ENCODE measurements around the gene CNGA3.
"Not testable (repeated sequence)": the region's sequence is repeated elsewhere in the genome, so short reads cannot be mapped to it uniquely, and the experiment has no call there.

The CNGA3 gene

DNA sequence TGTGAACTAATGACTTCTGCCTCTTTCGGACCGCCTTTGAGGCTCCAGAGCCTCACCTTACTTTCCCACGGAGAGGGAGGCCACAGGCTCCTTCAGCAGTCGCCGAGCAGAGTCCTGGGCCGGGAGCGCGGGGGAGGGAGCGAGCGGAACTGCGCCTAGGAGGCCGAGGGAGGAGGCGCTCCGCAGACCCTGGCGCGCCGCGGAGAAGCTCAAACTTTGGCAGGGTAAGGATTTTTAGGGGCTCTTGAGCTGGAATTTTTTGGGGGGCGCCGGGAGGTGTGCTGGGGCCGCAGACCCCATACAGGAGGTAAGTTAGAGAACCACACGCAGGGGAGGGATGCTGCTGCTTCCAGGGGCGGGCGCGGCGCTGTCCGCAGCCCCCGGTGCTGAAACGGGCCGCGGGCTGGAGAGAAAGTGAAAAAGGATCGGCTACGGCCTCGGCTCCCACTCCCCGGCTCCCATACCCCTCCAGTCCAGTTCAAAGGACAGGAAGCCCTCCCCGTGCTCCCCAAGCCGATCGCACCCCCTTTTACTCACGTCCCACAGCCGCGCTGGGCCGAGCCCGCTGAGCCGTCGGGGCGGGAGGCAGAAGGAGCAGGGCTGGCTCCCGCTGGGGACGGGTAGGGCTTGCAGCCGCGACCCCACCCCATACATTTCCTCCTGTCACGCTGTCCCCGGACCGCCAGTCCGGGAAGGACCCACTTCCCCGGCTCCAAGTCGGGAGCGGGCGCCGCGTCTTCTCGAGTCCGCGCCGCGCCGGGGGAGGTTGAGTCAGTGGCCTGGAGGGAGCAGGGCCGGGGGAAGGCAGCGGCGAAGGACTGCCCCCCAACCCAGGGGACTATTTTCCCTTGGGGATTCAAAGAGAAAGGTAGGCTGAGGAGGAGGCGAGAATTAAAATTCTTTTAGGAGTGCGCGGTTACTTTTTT is at the start of gene CNGA3:
CNGA3 (plus strand) TSS at position 146 of the 926 bp plus-strand sequence. CDS start 23,520 bp downstream, outside the sequence.
- no peak for TF ChIP-seq Cebpa-rat (IDR thresholded peaks at IDR 0.05)
- H3K9me3 ChIP-seq: peaks cover 21% of the 10 kb centered on the region
- H3K27ac ChIP-seq: no peak within 1 kb of the TSS
- peaks cover 29% of the 10 kb centered on the region for H3K27me3 ChIP-seq
- no peak within 1 kb of the TSS for H3K9ac ChIP-seq
- H3K4me2 ChIP-seq: no peak within 1 kb of the TSS; the same call in 1 of the 2 replicates
- H3K36me3 ChIP-seq: no peaks in the 10 kb centered on the region
- H4K20me1 ChIP-seq: no peaks in the 10 kb centered on the region
- peaks cover 10% of the 10 kb centered on the region for H3K4me1 ChIP-seq
- no peak within 1 kb of the TSS for H3K4me3 ChIP-seq

DNA sequence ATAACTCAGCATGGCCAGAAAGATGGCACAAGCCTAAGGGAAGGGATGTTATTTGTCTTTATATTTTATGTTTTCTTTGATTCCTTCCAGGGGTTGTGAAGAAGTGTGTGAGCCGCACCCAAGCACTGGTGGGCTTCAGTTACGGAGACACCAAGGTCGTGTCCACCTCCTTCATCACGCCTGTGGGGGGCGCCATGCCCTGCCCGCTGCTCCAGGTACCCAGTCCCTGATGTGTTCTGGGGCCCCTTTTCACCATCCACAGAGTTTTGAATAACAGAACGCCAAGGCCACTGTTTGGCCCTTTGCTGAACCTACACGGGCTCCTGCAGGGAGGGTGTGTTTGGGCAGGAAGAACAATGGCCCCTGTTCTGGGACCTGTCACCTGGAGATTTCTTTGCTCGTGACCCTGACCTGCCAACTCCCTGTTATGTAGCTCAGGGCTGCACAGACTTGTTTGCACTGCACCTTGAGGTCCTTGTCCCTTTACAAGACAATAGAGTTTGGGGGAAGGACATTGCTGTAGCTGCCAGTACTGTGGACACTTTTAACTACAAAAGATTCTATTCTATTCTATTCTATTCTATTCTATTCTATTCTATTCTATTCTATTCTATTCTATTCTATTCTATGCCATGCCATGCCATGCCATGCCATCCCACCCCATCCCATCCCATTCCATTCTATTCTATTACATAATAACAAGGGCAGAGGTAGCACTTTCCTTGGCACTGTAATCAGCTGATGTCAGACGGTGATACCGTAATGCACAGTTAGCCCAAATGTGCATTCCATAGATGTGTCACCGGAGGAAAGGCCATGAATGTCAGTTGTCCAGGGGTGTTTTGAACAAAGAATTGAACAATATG is 48.2 kb upstream of the CNGA3 start:
- Histone ChIP-seq H3K36me3 (no peaks in the 10 kb centered on the region), H3K4me2 (no peak overlapping the region), H3K27me3 (no peaks in the 10 kb centered on the region), H3K9me3 (no peaks in the 10 kb centered on the region), H3K27ac (no peak overlapping the region), H3K4me1 (peaks cover 8% of the 10 kb centered on the region; the same call in 1 of the 2 replicates), H4K20me1 (no peaks in the 10 kb centered on the region), H3K9ac (no peak overlapping the region), H3K4me3 (no peak overlapping the region)
- no peak for TF ChIP-seq Cebpa-rat (IDR thresholded peaks at IDR 0.05)

DNA sequence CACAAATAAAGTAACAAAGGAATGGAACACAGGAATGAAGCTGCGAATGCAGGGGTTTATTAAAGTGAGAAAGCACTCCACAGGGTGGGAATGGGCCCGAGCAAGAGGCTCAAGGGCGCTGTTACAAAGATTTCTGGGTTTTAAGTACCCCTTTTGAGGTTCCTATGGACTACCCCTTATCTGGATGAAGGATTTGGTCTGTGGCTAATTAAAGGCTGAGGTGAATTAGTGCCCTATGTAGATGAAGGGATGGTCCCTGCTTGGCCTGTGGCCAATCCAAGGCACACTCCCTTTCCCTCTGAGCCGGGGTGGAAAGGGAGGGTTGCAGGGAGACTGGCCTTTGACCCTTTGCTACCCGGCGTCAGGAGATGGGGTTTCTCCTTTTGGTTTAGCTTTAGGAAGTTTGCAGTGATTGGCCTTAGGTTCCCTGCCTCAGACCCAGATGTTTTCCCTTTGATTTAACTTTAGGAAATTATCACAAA is 47.5 kb upstream of the CNGA3 start:
- TF ChIP-seq Cebpa-rat (IDR thresholded peaks at IDR 0.05): no peak
- H3K4me2 ChIP-seq: no peak overlapping the region
- no peak overlapping the region for H3K27ac ChIP-seq
- H3K36me3 ChIP-seq: no peaks in the 10 kb centered on the region
- H3K4me3 ChIP-seq: no peak overlapping the region
- H3K9ac ChIP-seq: no peak overlapping the region
- H3K9me3 ChIP-seq: no peaks in the 10 kb centered on the region
- H3K27me3 ChIP-seq: no peaks in the 10 kb centered on the region
- H4K20me1 ChIP-seq: no peaks in the 10 kb centered on the region
- peaks cover 8% of the 10 kb centered on the region; the same call in 1 of the 2 replicates for H3K4me1 ChIP-seq

DNA sequence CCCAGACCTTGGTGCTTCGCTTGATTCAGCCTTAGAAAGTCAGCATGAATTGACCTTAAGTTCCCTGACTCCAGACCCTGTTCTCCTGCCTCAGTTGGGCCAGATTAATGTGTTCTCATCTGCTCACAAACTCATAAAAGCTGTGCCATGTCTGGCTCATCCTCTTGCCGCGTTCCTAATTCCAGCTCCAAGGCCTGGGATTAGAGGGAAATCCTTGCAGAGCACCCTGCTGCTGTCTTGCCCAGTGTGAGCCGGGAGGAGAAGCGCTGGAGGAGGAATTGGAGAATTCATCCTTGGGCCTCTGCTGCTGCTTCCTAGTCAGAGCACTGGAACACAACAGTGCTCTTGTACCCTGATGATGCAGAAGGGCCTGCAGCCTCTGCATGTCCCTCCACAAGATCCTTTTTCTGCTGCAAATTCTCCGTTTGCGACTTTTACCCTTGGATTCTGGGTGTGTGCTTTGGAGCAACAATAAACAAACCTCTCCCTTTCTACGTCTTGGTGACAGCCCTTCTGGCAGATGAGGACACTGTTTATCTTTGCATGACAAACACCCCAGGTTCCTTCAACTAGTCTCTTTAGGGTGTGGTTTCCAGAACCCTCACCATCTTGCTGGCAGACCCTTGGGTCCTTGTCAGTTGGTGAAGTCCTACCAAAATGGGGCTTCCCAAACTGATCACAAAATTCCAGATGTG is 46.9 kb upstream of the CNGA3 start:
- TF ChIP-seq Cebpa-rat (IDR thresholded peaks at IDR 0.05): no peak
- H3K36me3 ChIP-seq: no peaks in the 10 kb centered on the region
- no peak overlapping the region for H3K27ac ChIP-seq
- H3K27me3 ChIP-seq: no peaks in the 10 kb centered on the region
- peaks cover 8% of the 10 kb centered on the region; the same call in 1 of the 2 replicates for H3K4me1 ChIP-seq
- no peak overlapping the region for H3K9ac ChIP-seq
- no peaks in the 10 kb centered on the region for H3K9me3 ChIP-seq
- H4K20me1 ChIP-seq: no peaks in the 10 kb centered on the region
- H3K4me2 ChIP-seq: no peak overlapping the region
- H3K4me3 ChIP-seq: no peak overlapping the region

DNA sequence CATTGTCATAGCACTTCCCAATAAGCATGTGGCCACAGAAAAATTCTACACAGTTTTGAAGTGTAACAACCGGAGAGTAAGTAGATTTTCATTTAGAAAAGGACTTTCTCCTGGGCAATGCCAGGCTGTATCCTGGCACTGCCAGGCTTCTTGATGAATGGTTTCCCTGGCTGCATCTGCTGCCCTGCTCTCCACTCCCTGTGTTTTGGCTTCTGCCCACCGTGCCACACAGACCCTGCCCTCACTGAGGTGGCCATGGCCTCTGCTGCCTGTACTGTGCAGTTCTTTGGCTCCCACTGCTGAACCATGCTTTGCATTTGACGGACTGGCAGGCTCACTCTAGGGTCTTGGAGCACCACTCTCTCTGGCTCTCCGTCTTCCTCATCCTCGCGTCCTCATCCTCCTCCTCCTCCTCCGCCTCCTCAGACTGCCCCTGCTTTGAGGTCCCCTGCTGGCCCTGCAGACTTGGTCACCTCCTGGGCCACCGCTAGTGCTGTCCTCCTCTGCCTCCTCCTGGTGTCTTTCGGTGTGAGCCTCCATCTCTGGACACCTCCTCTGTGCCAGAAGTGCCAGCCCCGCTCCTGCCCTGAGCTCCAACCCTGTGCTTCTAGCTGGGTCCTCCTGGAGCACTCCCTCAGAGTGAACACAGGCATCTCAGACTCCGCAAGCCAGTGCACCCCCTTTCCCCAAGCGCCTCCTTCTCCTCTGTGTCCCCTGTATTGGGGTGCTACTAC is 45.9 kb upstream of the CNGA3 start:
- Histone ChIP-seq H3K27ac (no peak overlapping the region), H3K9ac (no peak overlapping the region), H3K4me1 (peaks cover 4% of the 10 kb centered on the region; the same call in 1 of the 2 replicates), H3K4me3 (no peak overlapping the region), H3K9me3 (no peaks in the 10 kb centered on the region), H3K36me3 (no peaks in the 10 kb centered on the region), H3K4me2 (no peak overlapping the region), H3K27me3 (no peaks in the 10 kb centered on the region), H4K20me1 (no peaks in the 10 kb centered on the region)
- no peak for TF ChIP-seq Cebpa-rat (IDR thresholded peaks at IDR 0.05)

DNA sequence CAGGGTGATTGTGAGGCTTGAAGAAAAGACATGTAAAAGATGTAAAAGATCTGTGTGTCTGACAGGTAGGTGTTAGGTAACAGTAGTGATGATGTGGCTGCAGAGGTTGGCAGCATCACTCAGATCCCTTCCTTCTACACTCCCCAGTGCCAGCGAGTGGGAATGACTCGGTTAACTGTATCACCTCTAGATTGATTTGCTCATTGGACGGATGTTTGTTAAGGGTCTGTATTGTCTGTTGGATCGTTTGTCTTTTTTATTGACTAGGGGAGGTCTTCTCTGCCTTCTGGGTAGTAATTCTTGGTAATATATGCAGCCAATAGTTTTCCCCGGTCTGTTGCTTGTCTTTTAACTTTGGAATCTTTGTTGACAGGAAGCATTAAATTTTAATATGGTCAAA is 44.8 kb upstream of the CNGA3 start:
- Histone ChIP-seq H3K4me3 (no peak overlapping the region), H3K36me3 (no peaks in the 10 kb centered on the region), H3K27me3 (no peaks in the 10 kb centered on the region), H3K4me2 (no peak overlapping the region), H4K20me1 (no peaks in the 10 kb centered on the region), H3K9me3 (no peaks in the 10 kb centered on the region), H3K4me1 (no peaks in the 10 kb centered on the region), H3K9ac (no peak overlapping the region), H3K27ac (no peak overlapping the region)
- no peak for TF ChIP-seq Cebpa-rat (IDR thresholded peaks at IDR 0.05)

DNA sequence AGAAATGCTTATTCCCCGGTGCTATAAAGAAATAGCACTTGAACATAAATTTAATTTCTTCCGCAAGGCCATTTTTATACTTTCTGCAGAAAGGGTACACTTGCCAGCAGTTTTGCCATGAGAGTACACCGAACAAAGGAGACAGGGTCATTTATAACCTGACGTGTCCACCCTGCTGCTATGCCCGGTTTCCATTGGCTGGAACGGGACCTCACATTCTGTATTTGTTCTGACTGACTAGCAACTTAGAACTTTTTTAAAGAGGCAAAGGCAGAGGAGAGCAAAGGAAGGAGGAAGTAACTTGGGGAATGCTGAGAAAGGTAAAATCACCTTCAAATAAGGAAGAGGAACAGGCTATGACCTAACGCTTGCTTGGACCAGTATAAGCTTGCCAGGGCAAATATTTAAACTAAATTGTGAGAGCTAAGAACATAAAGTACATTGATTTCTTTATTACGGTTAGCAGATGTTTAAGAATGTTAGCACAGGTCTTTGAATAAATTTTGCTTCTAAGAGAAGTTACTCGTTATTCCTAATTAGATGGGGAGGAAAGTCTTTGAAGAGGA is 39.0 kb upstream of the CNGA3 start:
- not testable (repeated sequence) for H3K9ac ChIP-seq, H3K27ac ChIP-seq, H3K4me3 ChIP-seq, H3K9me3 ChIP-seq, H3K36me3 ChIP-seq, H3K4me1 ChIP-seq, H3K27me3 ChIP-seq, H4K20me1 ChIP-seq, H3K4me2 ChIP-seq

DNA sequence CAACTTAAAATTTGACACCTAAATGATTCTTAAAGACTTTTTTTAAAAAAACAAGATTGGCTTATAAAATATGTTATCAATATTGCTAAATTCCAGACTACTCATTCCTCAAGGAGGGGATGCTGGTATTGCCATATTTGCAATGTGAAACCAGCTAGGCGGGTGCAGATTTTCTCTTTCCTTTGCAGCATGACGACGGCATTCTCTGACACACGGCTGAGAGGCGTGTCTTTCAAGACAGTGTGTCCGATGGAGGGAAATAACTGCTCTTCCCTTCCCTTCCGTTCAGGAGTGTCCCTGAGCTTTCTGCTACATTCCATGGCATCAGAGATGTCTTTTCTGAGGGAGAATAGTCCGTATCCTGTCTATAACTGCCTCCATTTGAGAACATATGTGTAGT is 38.2 kb upstream of the CNGA3 start:
- Histone ChIP-seq H3K4me1 (no peaks in the 10 kb centered on the region), H3K4me3 (no peak overlapping the region), H3K9ac (no peak overlapping the region), H3K36me3 (no peaks in the 10 kb centered on the region), H4K20me1 (no peaks in the 10 kb centered on the region), H3K9me3 (no peaks in the 10 kb centered on the region), H3K27ac (no peak overlapping the region), H3K27me3 (no peaks in the 10 kb centered on the region), H3K4me2 (no peak overlapping the region)
- no peak for TF ChIP-seq Cebpa-rat (IDR thresholded peaks at IDR 0.05)

DNA sequence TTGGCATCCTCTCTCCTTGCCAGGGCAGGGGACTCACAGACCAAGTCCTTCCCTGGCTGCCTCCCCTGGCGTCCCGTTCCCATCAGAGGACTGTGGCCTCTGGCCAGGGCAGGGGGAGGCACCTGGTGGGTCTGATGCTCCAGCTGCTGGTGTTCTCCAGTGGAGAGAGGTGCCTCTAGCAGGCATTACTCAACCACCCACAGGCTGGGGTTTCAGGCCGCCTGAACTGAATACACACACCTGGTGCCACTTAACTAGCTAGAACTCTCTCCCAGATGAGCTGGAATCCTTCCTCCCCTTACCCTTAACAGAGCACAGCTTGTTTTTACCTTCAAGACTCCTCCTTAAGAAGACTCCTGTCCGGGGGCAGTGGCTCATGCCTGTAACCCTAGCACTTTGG is 37.7 kb upstream of the CNGA3 start:
- Histone ChIP-seq H4K20me1 (no peaks in the 10 kb centered on the region), H3K27me3 (no peaks in the 10 kb centered on the region), H3K36me3 (no peaks in the 10 kb centered on the region), H3K4me3 (no peak overlapping the region), H3K4me1 (no peaks in the 10 kb centered on the region), H3K4me2 (no peak overlapping the region), H3K27ac (no peak overlapping the region), H3K9ac (no peak overlapping the region), H3K9me3 (no peaks in the 10 kb centered on the region)
- no peak for TF ChIP-seq Cebpa-rat (IDR thresholded peaks at IDR 0.05)

Measured in BLaER1 (cell line).